GM13976 (cell line): ENCODE results near the gene PLA2G4A.

Experiments used
- DNase-seq: peaks from one replicate; pipeline ENCODE4 v3.0.0; 2012; ENCODE audit warnings: low spot score
- CTCF ChIP-seq: IDR thresholded peaks from 2 replicates; pipeline ENCODE4 v1.5.1; 2012; ENCODE audit warnings: borderline replicate concordance, mild to moderate bottlenecking; ENCODE audit not compliant: insufficient read depth; ENCODE audit errors: extremely low read depth, missing control alignments, control extremely low read depth
- in situ Hi-C: fragments of 300-500 bp; cut with MboI; formaldehyde crosslinking; loops from one replicate; pipeline ENCODE4 v1.12.0; 2022; ENCODE audit warnings: low sequenced_read_pairs, mixed read lengths, inconsistent platforms; ENCODE audit not compliant: unreplicated experiment

PLA2G4A gene

GRCh38 chr1:186887203-186887602 lies 58.5 kb downstream of the PLA2G4A start:
- in situ Hi-C loops = no loop called here
- TF ChIP-seq CTCF = no peak
- DNase-seq = no peak

DNA sequence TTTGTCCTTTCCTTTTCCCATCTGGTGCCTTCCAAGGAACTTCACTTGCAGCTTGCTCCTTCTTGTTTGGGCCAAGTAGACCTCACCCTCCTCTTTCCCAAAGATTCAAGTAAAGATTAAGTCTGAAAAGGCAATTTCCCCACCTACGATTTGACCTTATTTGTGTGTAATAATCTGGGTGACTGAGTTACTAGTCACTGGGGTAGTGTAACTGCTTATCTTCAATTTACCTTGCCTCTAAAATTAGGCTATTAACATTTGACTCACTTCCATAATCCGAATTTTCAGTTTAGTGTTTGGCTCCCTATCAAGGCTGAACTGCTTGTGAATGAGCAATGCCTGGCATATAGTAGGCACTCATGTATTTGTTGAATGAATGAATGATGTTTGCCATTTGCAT lies 59.6 kb downstream of the PLA2G4A start:
- TF ChIP-seq CTCF = no peak
- no peak for DNase-seq
- in situ Hi-C loops = no loop called here

DNA sequence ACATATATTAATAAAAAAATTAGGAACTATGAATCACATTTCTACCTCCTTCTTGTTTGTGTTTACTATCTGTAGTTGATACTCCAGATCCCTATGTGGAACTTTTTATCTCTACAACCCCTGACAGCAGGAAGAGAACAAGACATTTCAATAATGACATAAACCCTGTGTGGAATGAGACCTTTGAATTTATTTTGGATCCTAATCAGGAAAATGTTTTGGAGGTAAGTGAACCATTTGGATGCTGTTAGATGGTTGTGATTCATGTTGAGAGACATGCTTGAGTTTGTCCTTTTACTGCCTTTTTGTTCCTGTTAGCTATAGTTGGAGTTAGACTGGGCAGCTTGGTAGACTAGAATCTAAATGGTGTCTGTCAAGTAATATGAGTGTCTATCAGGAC lies 64.2 kb downstream of the PLA2G4A start:
- no peak for DNase-seq
- in situ Hi-C loops = no loop called here
- no peak for TF ChIP-seq CTCF

DNA sequence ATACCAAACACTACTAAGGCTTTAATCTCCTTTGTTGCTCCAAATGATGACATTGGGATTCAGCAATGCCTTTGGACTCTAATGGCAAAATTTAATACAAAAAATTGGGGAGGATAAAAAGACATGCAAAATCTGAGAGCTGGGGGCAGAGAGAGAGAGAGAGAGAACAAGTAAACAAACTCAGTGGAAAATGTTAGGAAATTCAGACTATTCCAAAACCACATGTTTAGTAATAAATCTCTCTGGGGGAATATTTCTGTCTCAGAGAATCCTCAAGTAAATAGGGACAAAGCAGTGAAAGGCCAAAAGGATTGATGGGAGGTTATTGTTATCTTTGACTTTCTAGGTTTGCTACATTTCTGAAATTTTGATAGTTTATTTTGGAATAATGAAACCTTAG lies 65.7 kb downstream of the PLA2G4A start:
- no peak for TF ChIP-seq CTCF
- in situ Hi-C loops = no loop called here

DNA sequence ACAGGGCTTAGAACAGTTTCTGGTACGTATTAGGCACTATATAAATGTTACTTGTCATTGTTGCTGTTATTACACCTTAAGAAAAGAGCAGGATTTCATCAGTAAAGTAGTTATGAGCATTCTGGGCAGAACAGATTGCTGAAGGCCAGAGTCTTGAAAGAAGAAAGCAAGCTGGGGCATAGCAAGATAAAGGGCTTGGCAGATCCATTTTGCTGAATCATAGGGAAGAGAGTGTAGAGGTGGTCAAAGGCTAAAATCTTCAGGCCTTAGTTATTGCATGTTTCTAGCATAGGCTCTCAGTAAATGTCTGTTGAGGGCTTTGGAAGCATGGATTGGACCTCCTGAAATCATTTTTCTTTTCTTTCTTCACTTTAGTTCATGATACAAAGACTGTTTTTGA lies 67.5 kb downstream of the PLA2G4A start:
- no peak for TF ChIP-seq CTCF
- no peak for DNase-seq
- in situ Hi-C loops = no loop called here

More for the DNA sequence above, 65.7 kb downstream of the PLA2G4A start:
- no peak for DNase-seq

DNA sequence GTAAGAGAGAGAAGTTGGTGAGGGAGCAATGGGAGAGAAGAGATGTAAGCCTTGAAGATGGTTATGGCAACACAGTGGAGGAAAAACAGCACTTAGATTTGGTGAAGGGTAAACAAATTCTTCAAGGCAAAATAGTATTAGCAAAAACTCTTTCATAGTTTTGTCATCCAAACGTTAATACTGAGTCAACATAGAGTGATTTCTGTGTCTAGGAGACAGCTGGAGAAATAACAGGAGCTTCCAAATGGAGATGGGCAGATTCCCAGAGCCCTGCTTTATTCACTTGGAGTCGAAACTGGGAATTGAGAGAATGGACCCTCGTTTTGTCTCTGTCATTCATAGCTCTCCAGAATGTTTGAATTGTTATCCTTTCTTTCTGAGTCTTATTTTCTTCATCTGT lies 68.3 kb downstream of the PLA2G4A start:
- no peak for DNase-seq
- TF ChIP-seq CTCF = no peak
- in situ Hi-C loops = no loop called here

DNA sequence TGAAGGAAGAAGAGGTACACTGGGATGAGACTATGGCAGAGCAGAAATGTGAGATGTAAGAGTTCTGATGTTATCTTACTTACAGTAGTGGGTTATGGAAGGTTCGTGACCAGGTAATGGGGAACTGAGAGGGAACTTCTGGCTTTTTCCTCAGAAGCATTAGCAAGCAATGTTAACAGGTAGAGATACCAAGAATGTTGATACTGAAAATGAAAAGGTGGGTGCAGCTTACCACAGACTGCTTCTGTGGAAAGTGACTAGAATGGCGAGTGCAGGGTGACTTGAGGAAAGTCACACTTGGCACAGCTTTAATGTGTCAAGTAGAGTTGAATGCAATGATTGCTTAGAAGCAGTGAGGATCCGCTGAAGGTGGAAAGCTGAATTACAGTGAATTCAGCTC lies 70.8 kb downstream of the PLA2G4A start:
- peak; percentile 28 for DNase-seq
- in situ Hi-C loops = no loop called here
- TF ChIP-seq CTCF = no peak
